OCI-LY7 (cell line): ENCODE data around the gene LDHAL6A.

Experiments
- EZH2phosphoT487 ChIP-seq: fragments of 200-600 bp; sonication (generic); IDR thresholded peaks from 2 replicates; pipeline ENCODE4 v1.6.1; 2018; ENCODE audit warnings: low read depth, borderline replicate concordance, mild to moderate bottlenecking, mixed run types, antibody characterized with exemption, low read length, moderate library complexity, mixed read lengths
- TF ChIP-seq, protein P1 (sequence below): fragments of 200-600 bp; sonication (generic); conservative IDR thresholded peaks from 2 replicates; pipeline ENCODE4 v1.5.1; 2014; ENCODE audit warnings: mild to moderate bottlenecking, antibody characterized with exemption, low read length, moderate library complexity, mixed read lengths

DNA sequence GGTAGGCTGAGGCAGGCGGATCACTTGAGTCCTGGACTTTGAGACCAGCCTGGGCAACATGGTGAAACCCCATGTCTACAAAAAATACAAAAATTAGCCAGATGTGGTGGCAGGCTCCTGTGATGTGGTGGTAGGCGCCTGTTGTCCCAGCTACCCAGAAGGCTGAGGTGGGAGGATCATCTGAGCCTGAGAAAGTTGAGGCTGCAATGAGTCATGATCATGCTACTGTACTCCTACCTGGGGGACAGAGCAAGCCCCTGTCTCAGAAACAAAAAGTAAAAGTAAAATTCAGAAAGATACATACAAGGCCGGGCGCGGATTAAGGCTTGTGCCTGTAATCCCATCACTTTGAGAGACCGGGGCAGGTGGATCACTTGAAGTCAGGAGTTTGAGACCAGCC is 6.3 kb downstream of the LDHAL6A start:
- TF ChIP-seq, protein P1, sequence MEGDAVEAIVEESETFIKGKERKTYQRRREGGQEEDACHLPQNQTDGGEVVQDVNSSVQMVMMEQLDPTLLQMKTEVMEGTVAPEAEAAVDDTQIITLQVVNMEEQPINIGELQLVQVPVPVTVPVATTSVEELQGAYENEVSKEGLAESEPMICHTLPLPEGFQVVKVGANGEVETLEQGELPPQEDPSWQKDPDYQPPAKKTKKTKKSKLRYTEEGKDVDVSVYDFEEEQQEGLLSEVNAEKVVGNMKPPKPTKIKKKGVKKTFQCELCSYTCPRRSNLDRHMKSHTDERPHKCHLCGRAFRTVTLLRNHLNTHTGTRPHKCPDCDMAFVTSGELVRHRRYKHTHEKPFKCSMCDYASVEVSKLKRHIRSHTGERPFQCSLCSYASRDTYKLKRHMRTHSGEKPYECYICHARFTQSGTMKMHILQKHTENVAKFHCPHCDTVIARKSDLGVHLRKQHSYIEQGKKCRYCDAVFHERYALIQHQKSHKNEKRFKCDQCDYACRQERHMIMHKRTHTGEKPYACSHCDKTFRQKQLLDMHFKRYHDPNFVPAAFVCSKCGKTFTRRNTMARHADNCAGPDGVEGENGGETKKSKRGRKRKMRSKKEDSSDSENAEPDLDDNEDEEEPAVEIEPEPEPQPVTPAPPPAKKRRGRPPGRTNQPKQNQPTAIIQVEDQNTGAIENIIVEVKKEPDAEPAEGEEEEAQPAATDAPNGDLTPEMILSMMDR, result no peak
- no peak for TF ChIP-seq EZH2phosphoT487
